ENCODE measurements around the gene AHCYL2.

DNA sequence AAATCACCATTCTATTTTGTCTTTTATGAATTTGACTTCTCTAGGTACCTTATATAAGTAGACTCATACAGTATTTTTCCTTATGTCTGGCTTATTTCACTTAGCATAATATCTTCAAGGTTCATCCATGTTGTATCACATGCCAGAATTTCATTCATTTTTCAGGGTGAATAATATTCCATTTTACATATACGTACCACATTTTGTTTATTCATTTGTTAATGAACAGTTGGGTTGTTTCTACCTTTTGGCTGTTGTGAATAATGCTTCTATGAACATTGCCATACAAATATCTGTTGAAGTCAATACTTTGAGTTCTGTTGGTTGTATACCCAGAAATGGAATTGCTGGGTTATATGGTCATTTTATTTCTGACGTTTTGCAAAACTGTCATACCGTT lies 20.7 kb downstream of the AHCYL2 start:
- TF ChIP-seq EZH2 (IDR thresholded peaks at IDR 0.05) (no peak), POLR2AphosphoS5 (IDR thresholded peaks at IDR 0.05; ENCODE audit: borderline replicate concordance, low read depth, low read length) (no peak), FOXP2 (optimal IDR thresholded peaks at IDR 0.05; ENCODE audit: control extremely low read depth, extremely low read length, insufficient read depth) (no peak)

Measured in SK-N-MC (cell line).